Lung (tissue), 12 donors: ENCODE measurements around the gene GAS5. TPM values are rescaled to one million over a fixed set of nuclear protein-coding genes. Genes with fewer than 3 reads are reported as not detected.
"Not testable (repeated sequence)": the region's sequence is repeated elsewhere in the genome, so short reads cannot be mapped to it uniquely, and the experiment has no call there.

Experiments used
- ATAC-seq: fragments of 200-7000 bp; cut with Tn5 transposase; one replicate; pipeline ENCODE4 v1.9.1; 2020; ENCODE audit warnings: moderate number of reproducible peaks; ENCODE audit not compliant: insufficient read depth, low FRiP score
- DNase-seq, 3 donors: peaks; one replicate each; pipeline ENCODE4 v3.0.0-alpha.2; 2013 to 2017
- H3K27ac ChIP-seq, 2 donors: one replicate each; pipeline ENCODE4 v1.5.1; 2013; ENCODE audit warnings: mild to moderate bottlenecking in 2 of 2, moderate library complexity in 2 of 2, control low read depth in 1 of 2, inconsistent platforms in 1 of 2, low read depth in 1 of 2, low read length in 1 of 2
- H3K27me3 ChIP-seq, 3 donors: one replicate each; pipeline ENCODE4 v1.5.1; 2013; ENCODE audit warnings: low read length in 2 of 3; ENCODE audit not compliant: control insufficient read depth in 3 of 3, insufficient read depth in 3 of 3
- H3K36me3 ChIP-seq, 4 donors: one replicate each; pipeline ENCODE4 v1.5.1; 2013; ENCODE audit warnings: low read length in 4 of 4, mild to moderate bottlenecking in 1 of 4, moderate library complexity in 1 of 4; ENCODE audit not compliant: control insufficient read depth in 4 of 4, insufficient read depth in 4 of 4
- H3K4me1 ChIP-seq, 5 donors: one replicate each; pipeline ENCODE4 v1.5.1; 2013; ENCODE audit warnings: low read length in 5 of 5, mild to moderate bottlenecking in 2 of 5, moderate library complexity in 1 of 5; ENCODE audit not compliant: control insufficient read depth in 5 of 5, insufficient read depth in 5 of 5
- H3K4me3 ChIP-seq: one replicate; pipeline ENCODE4 v1.5.1; 2013; ENCODE audit warnings: mild to moderate bottlenecking, control low read depth, moderate library complexity
- H3K9ac ChIP-seq, 2 donors: one replicate each; pipeline ENCODE4 v1.5.1; 2013; ENCODE audit warnings: low read length in 2 of 2, control low read depth in 1 of 2; ENCODE audit not compliant: insufficient read depth in 1 of 2
- H3K9me3 ChIP-seq, 4 donors: one replicate each; pipeline ENCODE4 v1.5.1; 2013; ENCODE audit warnings: low read length in 3 of 4, mild to moderate bottlenecking in 1 of 4, moderate library complexity in 1 of 4; ENCODE audit not compliant: control insufficient read depth in 4 of 4, insufficient read depth in 3 of 4
- CTCF ChIP-seq: IDR thresholded peaks from 2 replicates; pipeline ENCODE4 v1.5.1; 2012; ENCODE audit warnings: mild to moderate bottlenecking; ENCODE audit errors: control extremely low read depth, extremely low read depth
- WGBS, 2 donors: extraction: QIAGEN DNeasy Blood & Tissue Kit; methylation state at CpG; one replicate each; pipeline ENCODE4 v1.1.7; 2013; 5-methylcytosine and 5-hydroxymethylcytosine counted together
- polyA plus RNA-seq, 2 donors: library from polyadenylated mRNA; stranded (reverse); fragments of 200-250 nt; gene quantifications; one replicate each; pipeline ENCODE4 v1.2.1, GENCODE V29; 2013
- total RNA-seq, 2 donors: library from RNA; depleted of rRNA in 1 of 2; stranded (reverse); fragments of >200 nt in 1 of 2; gene quantifications; one replicate each; pipeline ENCODE4 v1.2.1, GENCODE V29; 2014 to 2021
- donor health status: control.
- donor health status: control.
- donor health status: Bipolar disorder and iron deficiency.
- donor health status: healthy.
- donor health status: DM: yes; HTN: yes; CAD: no.

GAS5 gene
- total and polyA plus RNA-seq, 4 donors: 231 to 1,168 (median 320) TPM

- 95 to 97% methylated on average over 7 of the region's 7 CpGs for WGBS, 2 donors
- Histone ChIP-seq H3K27me3 (no peaks in the 10 kb centered on the region), H3K4me3 (no peak overlapping the region), H3K9ac (no peak overlapping the region), H3K36me3 (peaks cover 16 to 52% (median 26%) of the 10 kb centered on the region in 4 donors), H3K4me1 (peaks cover 0 to 23% (median 13%) of the 10 kb centered on the region in 5 donors), H3K9me3 (no peaks in the 10 kb centered on the region), H3K27ac (peak overlapping the region in 1 of 2 donors; percentile 40)
- ATAC-seq (no peak), DNase-seq (no peak)
- no peak for TF ChIP-seq CTCF
Observed at GRCh38 chr1:173861731-173862145, 6.1 kb downstream of the GAS5 start.

- H3K27me3 ChIP-seq: no peaks in the 10 kb centered on the region
- no peak for DNase-seq
- H3K4me3 ChIP-seq: no peak overlapping the region
- no peaks in the 10 kb centered on the region for H3K9me3 ChIP-seq
- H3K36me3 ChIP-seq: peaks cover 16 to 44% (median 28%) of the 10 kb centered on the region in 4 donors
- H3K4me1 ChIP-seq: peaks cover 0 to 7% (median 0%) of the 10 kb centered on the region in 5 donors
- no peak for TF ChIP-seq CTCF
- no peak for ATAC-seq
- no peak overlapping the region for H3K9ac ChIP-seq
- no peak overlapping the region for H3K27ac ChIP-seq
- WGBS, 2 donors: 95 to 97% methylated on average over 1 of the region's 1 CpG
Observed at GRCh38 chr1:173860065-173860464, 7.7 kb downstream of the GAS5 start.

- not testable (repeated sequence) for H3K4me3 ChIP-seq, ATAC-seq, DNase-seq, H3K4me1 ChIP-seq, H3K27me3 ChIP-seq, H3K9me3 ChIP-seq, H3K9ac ChIP-seq, H3K27ac ChIP-seq
- WGBS, 2 donors: 98 to 100% methylated on average over 5 of the region's 5 CpGs
- H3K36me3 ChIP-seq: peaks cover 13 to 41% (median 25%) of the 10 kb centered on the region in 4 donors
Observed at GRCh38 chr1:173859547-173859946, 8.2 kb downstream of the GAS5 start.

GRCh38 chr1:173857363-173857917, 10.3 kb downstream of the GAS5 start:
- no peak for ATAC-seq
- no peak overlapping the region for H3K4me3 ChIP-seq
- WGBS, 2 donors: 87 to 91% methylated on average over 4 of the region's 4 CpGs
- no peak overlapping the region for H3K9ac ChIP-seq
- H3K27me3 ChIP-seq: no peaks in the 10 kb centered on the region
- peak overlapping the region in 1 of 2 donors; percentile 63 for H3K27ac ChIP-seq
- H3K36me3 ChIP-seq: peaks cover 10 to 33% (median 16%) of the 10 kb centered on the region in 4 donors
- TF ChIP-seq CTCF: no peak
- H3K9me3 ChIP-seq: no peaks in the 10 kb centered on the region
- DNase-seq: no peak
- peaks cover 0 to 5% (median 0%) of the 10 kb centered on the region in 5 donors for H3K4me1 ChIP-seq
